ENCODE measurements around the gene CHST2. TPM values are rescaled to one million over a fixed set of nuclear protein-coding genes. Genes with fewer than 3 reads are reported as not detected.
A peak's percentile ranks its signal among the peaks of the same experiment; 100 is the strongest.
"Not testable (repeated sequence)": the region's sequence is repeated elsewhere in the genome, so short reads cannot be mapped to it uniquely, and the experiment has no call there.

Gene CHST2
- total RNA-seq = 1 to 10 TPM in 3 of 4 donors, under 1 TPM in 1; 0.75 to 8.8 (median 3.0) TPM

- DNase-seq = peak; percentile 65
- peak within 1 kb of the TSS; percentile 64 to 81 (median 73) for H3K27ac ChIP-seq
- H3K4me1 ChIP-seq = peaks cover 0 to 27% (median 14%) of the 10 kb centered on the region in 4 donors
- no peaks in the 10 kb centered on the region for H3K9me3 ChIP-seq
- H3K27me3 ChIP-seq = peaks cover 54% of the 10 kb centered on the region
- in situ Hi-C loops (cut with MboI; ENCODE audit: low pct_ligation_motif_present in 1 of 4, low pct_unique_long_range_greater_than_20kb in 1 of 4, low sequenced_read_pairs in 3 of 4) (no loop called here), intact Hi-C loops (cut with DNase I; ENCODE audit: low total_unique reads) (no loop called here)
- TF ChIP-seq EP300 (IDR thresholded peaks at IDR 0.05; ENCODE audit: low read depth) (no peak), POLR2A (IDR thresholded peaks at IDR 0.05) (no peak), CTCF (IDR thresholded peaks at IDR 0.05) (no peak), POLR2AphosphoS5 (IDR thresholded peaks at IDR 0.05) (peak in 2 of 3 donors; percentile 30 to 33)
- peak within 1 kb of the TSS; percentile 55 to 77 (median 56) for H3K4me3 ChIP-seq
- H3K36me3 ChIP-seq = no peaks in the 10 kb centered on the region
- WGBS, 2 donors (ENCODE audit: low coverage in 1 of 2) = 1% methylated on average over 71 of the region's 102 CpGs; no CpG with 5 or more reads in 1 of the 2 donors
Observed at GRCh38 chr3:143119009-143119914, at the start of gene CHST2. CHST2 (plus strand) TSS chr3:143119771; CDS start chr3:143120817, 1,046 bp downstream.

- in situ Hi-C loops (cut with MboI; ENCODE audit: low pct_ligation_motif_present in 1 of 4, low pct_unique_long_range_greater_than_20kb in 1 of 4, low sequenced_read_pairs in 3 of 4) = no loop called here
- no peak for DNase-seq
Observed at GRCh38 chr3:143070977-143071551, 48.5 kb upstream of the CHST2 start.

GRCh38 chr3:143071776-143072175 lies 47.8 kb upstream of the CHST2 start:
- Histone ChIP-seq H3K4me1 (peaks cover 0 to 13% (median 8%) of the 10 kb centered on the region in 4 donors), H3K4me3 (no peak overlapping the region), H3K36me3 (no peaks in the 10 kb centered on the region), H3K9me3 (no peaks in the 10 kb centered on the region), H3K27ac (peak overlapping the region in 3 of 4 donors; percentile 2 to 57 (median 33)), H3K27me3 (no peaks in the 10 kb centered on the region)
- WGBS, 2 donors (ENCODE audit: low coverage in 1 of 2) = 91 to 96% methylated on average over 4 to 6 of the region's 6 CpGs
- no peak for DNase-seq
- intact Hi-C loops (cut with DNase I; ENCODE audit: low total_unique reads) = no loop called here
- TF ChIP-seq CTCF (IDR thresholded peaks at IDR 0.05) (no peak), POLR2A (IDR thresholded peaks at IDR 0.05) (no peak), POLR2AphosphoS5 (IDR thresholded peaks at IDR 0.05) (no peak), EP300 (IDR thresholded peaks at IDR 0.05; ENCODE audit: low read depth) (no peak)
- in situ Hi-C loops (cut with MboI; ENCODE audit: low pct_ligation_motif_present in 1 of 4, low pct_unique_long_range_greater_than_20kb in 1 of 4, low sequenced_read_pairs in 3 of 4) = no loop called here

More at GRCh38 chr3:143070977-143071551, 48.5 kb upstream of the CHST2 start:
- Histone ChIP-seq H3K4me1 (peaks cover 0 to 13% (median 8%) of the 10 kb centered on the region in 4 donors), H3K4me3 (no peak overlapping the region), H3K27me3 (no peaks in the 10 kb centered on the region), H3K9me3 (no peaks in the 10 kb centered on the region), H3K27ac (peak overlapping the region in 2 of 4 donors; percentile 1 to 57), H3K36me3 (no peaks in the 10 kb centered on the region)
- TF ChIP-seq POLR2A (IDR thresholded peaks at IDR 0.05) = no peak
- no peak for TF ChIP-seq EP300 (IDR thresholded peaks at IDR 0.05; ENCODE audit: low read depth)
- no peak for TF ChIP-seq POLR2AphosphoS5 (IDR thresholded peaks at IDR 0.05)
- no peak for TF ChIP-seq CTCF (IDR thresholded peaks at IDR 0.05)
- WGBS, 2 donors (ENCODE audit: low coverage in 1 of 2) = 84 to 89% methylated on average over 2 to 3 of the region's 3 CpGs
- intact Hi-C loops (cut with DNase I; ENCODE audit: low total_unique reads) = no loop called here

GRCh38 chr3:143072298-143073020 lies 47.1 kb upstream of the CHST2 start:
- H3K27me3 ChIP-seq; H3K4me3 ChIP-seq; intact Hi-C loops (cut with DNase I; ENCODE audit: low total_unique reads); H3K9me3 ChIP-seq; in situ Hi-C loops (cut with MboI; ENCODE audit: low pct_ligation_motif_present in 1 of 4, low pct_unique_long_range_greater_than_20kb in 1 of 4, low sequenced_read_pairs in 3 of 4); H3K36me3 ChIP-seq: not testable (repeated sequence)
- peaks cover 0 to 13% (median 8%) of the 10 kb centered on the region in 4 donors for H3K4me1 ChIP-seq
- DNase-seq = peak; percentile 25
- H3K27ac ChIP-seq = peak overlapping the region in 3 of 4 donors; percentile 2 to 57 (median 33)
- 77 to 84% methylated on average over 9 to 12 of the region's 12 CpGs for WGBS, 2 donors (ENCODE audit: low coverage in 1 of 2)

GRCh38 chr3:143073541-143073940 lies 46.0 kb upstream of the CHST2 start:
- 92 to 95% methylated on average over 6 to 15 of the region's 15 CpGs for WGBS, 2 donors (ENCODE audit: low coverage in 1 of 2)
- H3K36me3 ChIP-seq; H3K9me3 ChIP-seq; intact Hi-C loops (cut with DNase I; ENCODE audit: low total_unique reads); in situ Hi-C loops (cut with MboI; ENCODE audit: low pct_ligation_motif_present in 1 of 4, low pct_unique_long_range_greater_than_20kb in 1 of 4, low sequenced_read_pairs in 3 of 4); H3K4me3 ChIP-seq; DNase-seq; H3K27ac ChIP-seq; H3K27me3 ChIP-seq: not testable (repeated sequence)
- H3K4me1 ChIP-seq = peaks cover 0 to 13% (median 8%) of the 10 kb centered on the region in 4 donors

- intact Hi-C loops (cut with DNase I; ENCODE audit: low total_unique reads) = not testable (repeated sequence)
- WGBS, 2 donors (ENCODE audit: low coverage in 1 of 2) = 90 to 100% methylated on average over 1 to 5 of the region's 5 CpGs
Observed at GRCh38 chr3:143073983-143074382, 45.6 kb upstream of the CHST2 start.

More at GRCh38 chr3:143073983-143074382, 45.6 kb upstream of the CHST2 start:
- H3K27ac ChIP-seq; in situ Hi-C loops (cut with MboI; ENCODE audit: low pct_ligation_motif_present in 1 of 4, low pct_unique_long_range_greater_than_20kb in 1 of 4, low sequenced_read_pairs in 3 of 4); DNase-seq; H3K27me3 ChIP-seq; H3K9me3 ChIP-seq; H3K36me3 ChIP-seq; H3K4me3 ChIP-seq: not testable (repeated sequence)
- peaks cover 0 to 13% (median 8%) of the 10 kb centered on the region in 4 donors for H3K4me1 ChIP-seq
